Neural cell (in vitro differentiated cells): ENCODE measurements around the gene KATNAL1. TPM values are rescaled to one million over a fixed set of nuclear protein-coding genes. Genes with fewer than 3 reads are reported as not detected.
A peak's percentile ranks its signal among the peaks of the same experiment; 100 is the strongest.

Experiments
- H2AFZ ChIP-seq: fragments of 200-600, 300-800 bp; sonication (generic), shearing (Covaris generic); 2 replicates; pipeline ENCODE4 v1.6.0; 2014; ENCODE audit warnings: low read depth, mild to moderate bottlenecking, antibody characterized with exemption, low read length, moderate library complexity
- H3F3A ChIP-seq: fragments of 200-600 bp; shearing (Covaris generic); 2 replicates; pipeline ENCODE4 v1.6.1; 2016; ENCODE audit warnings: mild to moderate bottlenecking, moderate library complexity, mixed read lengths, antibody characterized with exemption, low read length; ENCODE audit not compliant: insufficient read depth, poor library complexity, severe bottlenecking
- H3K27ac ChIP-seq: fragments of 200-600, 300-800 bp; sonication (generic), shearing (Covaris generic); 2 replicates; pipeline ENCODE4 v1.5.1; 2014; ENCODE audit warnings: mild to moderate bottlenecking, low read length, moderate library complexity
- H3K27me3 ChIP-seq: fragments of 300-800, 200-600 bp; sonication (generic), shearing (Covaris generic); 2 replicates; pipeline ENCODE4 v1.6.0; 2014; ENCODE audit warnings: mild to moderate bottlenecking, low read depth, low read length, moderate library complexity; ENCODE audit not compliant: insufficient read depth
- H3K36me3 ChIP-seq: fragments of 300-800, 200-600 bp; sonication (generic), shearing (Covaris generic); 2 replicates; pipeline ENCODE4 v1.5.1; 2014; ENCODE audit warnings: mild to moderate bottlenecking, antibody characterized with exemption, low read length, moderate library complexity; ENCODE audit not compliant: insufficient read depth
- H3K4me2 ChIP-seq: fragments of 300-800, 200-600 bp; sonication (generic), shearing (Covaris generic); 2 replicates; pipeline ENCODE4 v1.6.0; 2014; ENCODE audit warnings: mild to moderate bottlenecking, low read length
- H3K4me3 ChIP-seq: fragments of 300-800, 200-600 bp; sonication (generic), shearing (Covaris generic); 2 replicates; pipeline ENCODE4 v1.5.1; 2014; ENCODE audit warnings: mild to moderate bottlenecking, low read length, moderate library complexity
- H3K79me2 ChIP-seq: fragments of 200-600 bp; shearing (Covaris generic); replicated peaks from 2 replicates; pipeline ENCODE4 v1.6.0; 2014; ENCODE audit warnings: mild to moderate bottlenecking, low read length, moderate library complexity; ENCODE audit not compliant: insufficient read depth
- H3K9ac ChIP-seq: fragments of 300-800, 200-600 bp; sonication (generic), shearing (Covaris generic); 2 replicates; pipeline ENCODE4 v1.6.1; 2016; ENCODE audit warnings: mild to moderate bottlenecking, low read length, mixed read lengths
- H3K9me2 ChIP-seq: fragments of 200-600 bp; shearing (Covaris generic); 2 replicates; pipeline ENCODE4 v1.6.1; 2016; ENCODE audit warnings: mild to moderate bottlenecking, low read length, mixed read lengths; ENCODE audit not compliant: insufficient read depth
- H3K9me3 ChIP-seq: fragments of 200-600, 300-800 bp; sonication (generic), shearing (Covaris generic); 2 replicates; pipeline ENCODE4 v1.6.1; 2016; ENCODE audit warnings: mild to moderate bottlenecking, mixed run types, low read length, moderate library complexity, mixed read lengths
- H4K20me1 ChIP-seq: fragments of 200-600 bp; shearing (Covaris generic); 2 replicates; pipeline ENCODE4 v1.6.1; 2016; ENCODE audit warnings: mild to moderate bottlenecking, mixed run types; ENCODE audit not compliant: insufficient read depth
- CTCF ChIP-seq: fragments of 450-650 bp; IDR thresholded peaks from 2 replicates; pipeline ENCODE4 v1.5.1; 2014; ENCODE audit warnings: antibody characterized with exemption, mild to moderate bottlenecking, moderate library complexity; ENCODE audit not compliant: poor library complexity, severe bottlenecking
- EP300 ChIP-seq: fragments of 450-650 bp; conservative IDR thresholded peaks from 2 replicates; pipeline ENCODE4 v1.6.1; 2014; ENCODE audit warnings: antibody characterized with exemption, mild to moderate bottlenecking, moderate library complexity; ENCODE audit not compliant: poor library complexity, severe bottlenecking
- EZH2 ChIP-seq: fragments of 200-600, 300-800 bp; shearing (Covaris generic), sonication (generic); IDR thresholded peaks from 2 replicates; pipeline ENCODE4 v1.6.1; 2014; ENCODE audit warnings: antibody characterized with exemption, low read length, borderline replicate concordance, mild to moderate bottlenecking; ENCODE audit not compliant: insufficient read depth, poor library complexity, severe bottlenecking
- MXI1 ChIP-seq: fragments of 450-650 bp; conservative IDR thresholded peaks from 2 replicates; pipeline ENCODE4 v1.6.1; 2014; ENCODE audit warnings: antibody characterized with exemption, mild to moderate bottlenecking; ENCODE audit not compliant: poor library complexity, severe bottlenecking
- POLR2AphosphoS5 ChIP-seq: IDR thresholded peaks from 2 replicates; pipeline ENCODE4 v1.6.1; 2012
- RAD21 ChIP-seq: fragments of 450-650 bp; conservative IDR thresholded peaks from 2 replicates; pipeline ENCODE4 v1.6.1; 2014; ENCODE audit warnings: antibody characterized with exemption, mild to moderate bottlenecking, moderate library complexity
- REST ChIP-seq: IDR thresholded peaks from 2 replicates; pipeline ENCODE4 v1.6.1; 2012; ENCODE audit warnings: borderline replicate concordance
- SMC3 ChIP-seq: fragments of 450-650 bp; conservative IDR thresholded peaks from 2 replicates; pipeline ENCODE4 v1.6.1; 2014; ENCODE audit warnings: antibody characterized with exemption, mild to moderate bottlenecking, moderate library complexity; ENCODE audit not compliant: poor library complexity
- TAF1 ChIP-seq: IDR thresholded peaks from 2 replicates; pipeline ENCODE4 v1.6.1; 2012; ENCODE audit warnings: low read depth
- polyA plus RNA-seq: library from polyadenylated mRNA; depleted of rRNA; stranded (reverse); fragments of >200 nt; gene quantifications from 2 replicates; pipeline ENCODE4 v1.2.3, GENCODE V29; 2014
- small RNA-seq, 3 experiments: library from RNA; depleted of rRNA; stranded (forward); fragments of <200 nt; gene quantifications; one replicate each; pipeline ENCODE3, GENCODE V24; 2012

Gene KATNAL1
- polyA plus RNA-seq, 1 donor from 2014 or later, result 24.9 TPM

- Histone ChIP-seq H3K36me3 (no peaks in the 10 kb centered on the region), H3K9me3 (no peaks in the 10 kb centered on the region), H2AFZ (no peak overlapping the region), H4K20me1 (no peaks in the 10 kb centered on the region), H3K27me3 (no peaks in the 10 kb centered on the region), H3K27ac (peak overlapping the region; percentile 42), H3K79me2 (no peaks in the 10 kb centered on the region), H3K9ac (peak overlapping the region; percentile 1), H3F3A (no peaks in the 10 kb centered on the region), H3K4me2 (no peak overlapping the region), H3K9me2 (no peaks in the 10 kb centered on the region), H3K4me3 (no peak overlapping the region)
- TF ChIP-seq EP300 (no peak), RAD21 (no peak), EZH2 (no peak), POLR2AphosphoS5 (no peak), CTCF (no peak), MXI1 (no peak), SMC3 (no peak), REST (no peak), TAF1 (no peak)
These were observed 153.6 kb downstream of the KATNAL1 start for GRCh38 chr13:30153545-30154426.

Small RNA genes lying within 50 kb of the gene (small RNA-seq; reads per million reads assigned to genes)
- 0 reads per million in 3 experiments for gene RNU6-64P

Other genes with a start within 250 kb of the KATNAL1 start
- not detected in 2 replicates for gene UBE2L5, start 114.9 kb upstream of the KATNAL1 start, polyA plus RNA-seq
- gene HMGB1, start 158.4 kb upstream of the KATNAL1 start, polyA plus RNA-seq, result 949 and 1,091 TPM in 2 replicates